NCI-H345 (cell line): Measurements from ENCODE around the gene TPCN2.

Source experiments
- DNase-seq: peaks from one replicate; lab custom pipeline; 2025; lab: John Stamatoyannopoulos, UW

The TPCN2 gene

GRCh38 chr11:69058511-69059270, 10.0 kb downstream of the TPCN2 start:
- no peak for DNase-seq

GRCh38 chr11:69059429-69059828, 10.7 kb downstream of the TPCN2 start:
- no peak for DNase-seq

GRCh38 chr11:69059985-69060384, 11.3 kb downstream of the TPCN2 start:
- DNase-seq: no peak

- DNase-seq: no peak
Measured at GRCh38 chr11:69060806-69061712, 12.3 kb downstream of the TPCN2 start.

- no peak for DNase-seq
Measured at GRCh38 chr11:69061713-69062053, 13.0 kb downstream of the TPCN2 start.

- no peak for DNase-seq
Measured at GRCh38 chr11:69062169-69062855, 13.6 kb downstream of the TPCN2 start.

GRCh38 chr11:69062873-69063651, 14.3 kb downstream of the TPCN2 start:
- DNase-seq: no peak

- no peak for DNase-seq
Measured at GRCh38 chr11:69063652-69064260, 15.0 kb downstream of the TPCN2 start.

- no peak for DNase-seq
Measured at GRCh38 chr11:69064394-69064957, 15.7 kb downstream of the TPCN2 start.

GRCh38 chr11:69065147-69065710, 16.5 kb downstream of the TPCN2 start:
- DNase-seq: no peak

GRCh38 chr11:69066122-69067112, 17.7 kb downstream of the TPCN2 start:
- DNase-seq: no peak

- DNase-seq: no peak
Measured at GRCh38 chr11:69067200-69067599, 18.5 kb downstream of the TPCN2 start.

- DNase-seq: no peak
Measured at GRCh38 chr11:69071086-69071800, 22.5 kb downstream of the TPCN2 start.

- no peak for DNase-seq
Measured at GRCh38 chr11:69071956-69072355, 23.2 kb downstream of the TPCN2 start.

GRCh38 chr11:69073469-69073868, 24.7 kb downstream of the TPCN2 start:
- DNase-seq: no peak

GRCh38 chr11:69074375-69075140, 25.8 kb downstream of the TPCN2 start:
- no peak for DNase-seq

- no peak for DNase-seq
Measured at GRCh38 chr11:69075421-69076128, 26.8 kb downstream of the TPCN2 start.
